Fibroblast of lung (primary cell): ENCODE measurements around the gene SEMA3D.

ENCODE experiments used
- CTCF ChIP-seq, 2 donors: IDR thresholded peaks in 1 of 2; conservative IDR thresholded peaks in 1 of 2; 1 replicate in 1 of 2; 2 replicates in 1 of 2; pipeline ENCODE4 v1.5.1; 2011 to 2012; ENCODE audit warnings: low read length in 2 of 2, control low read depth in 1 of 2, inconsistent platforms in 1 of 2, low read depth in 1 of 2, mild to moderate bottlenecking in 1 of 2
- EZH2 ChIP-seq: IDR thresholded peaks from 2 replicates; pipeline ENCODE4 v1.5.1; 2012; ENCODE audit warnings: low read length, control low read depth, mild to moderate bottlenecking; ENCODE audit errors: missing control alignments

DNA sequence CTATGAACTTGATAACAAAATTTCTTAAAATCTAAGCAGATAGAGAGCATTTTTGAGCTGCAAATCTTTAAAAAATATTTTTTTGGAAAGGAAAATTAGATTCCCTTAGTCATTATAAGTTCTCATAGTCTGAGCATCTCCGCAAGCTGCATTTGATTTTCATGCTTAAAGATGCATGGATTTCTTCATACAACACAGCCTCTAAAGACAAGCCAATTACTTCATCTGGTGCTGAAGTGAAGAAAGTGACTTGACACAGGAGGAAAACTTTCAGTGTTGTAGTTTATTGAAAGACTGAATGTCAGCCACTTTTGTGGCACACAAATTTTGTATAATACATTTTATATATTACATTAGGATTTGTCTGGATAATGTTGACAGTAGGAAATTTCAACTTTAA, 22.5 kb downstream of the SEMA3D start:
- TF ChIP-seq CTCF (conservative IDR thresholded peaks at IDR 0.05 in 1 of 2, IDR thresholded peaks at IDR 0.05 in 1 of 2; ENCODE audit: low read depth in 1 of 2, low read length in 2 of 2) (no peak), EZH2 (no peak)
